HG03378 (cell line): ENCODE measurements around the gene CCR2.
"Not testable (repeated sequence)": the region's sequence is repeated elsewhere in the genome, so short reads cannot be mapped to it uniquely, and the experiment has no call there.

Source experiments
- ATAC-seq: cut with Tn5 transposase; IDR thresholded peaks from one replicate; pipeline ENCODE4 v1.9.1; 2021; ENCODE audit warnings: mild to moderate bottlenecking, moderate library complexity; ENCODE audit not compliant: unreplicated experiment

CCR2 gene

GRCh38 chr3:46353647-46354410 is at the start of gene CCR2:
Gene CCR2, plus strand, starts transcription at chr3:46354111. Its CDS starts 3,417 bp downstream, at chr3:46357528.
- ATAC-seq: no peak

- no peak for ATAC-seq
Observed at GRCh38 chr3:46304739-46305138, 49.2 kb upstream of the CCR2 start.

GRCh38 chr3:46312991-46313390 is 40.9 kb upstream of the CCR2 start:
- no peak for ATAC-seq

GRCh38 chr3:46314517-46314916 is 39.4 kb upstream of the CCR2 start:
- no peak for ATAC-seq

- ATAC-seq: no peak
Observed at GRCh38 chr3:46316206-46316605, 37.7 kb upstream of the CCR2 start.

GRCh38 chr3:46318207-46318927 is 35.5 kb upstream of the CCR2 start:
- no peak for ATAC-seq

- no peak for ATAC-seq
Observed at GRCh38 chr3:46321461-46322104, 32.3 kb upstream of the CCR2 start.

GRCh38 chr3:46324036-46324435 is 29.9 kb upstream of the CCR2 start:
- ATAC-seq: no peak

GRCh38 chr3:46325645-46326300 is 28.1 kb upstream of the CCR2 start:
- ATAC-seq: no peak

- not testable (repeated sequence) for ATAC-seq
Observed at GRCh38 chr3:46330676-46331075, 23.2 kb upstream of the CCR2 start.

GRCh38 chr3:46334741-46335478 is 19.0 kb upstream of the CCR2 start:
- ATAC-seq: no peak

GRCh38 chr3:46335541-46335940 is 18.4 kb upstream of the CCR2 start:
- ATAC-seq: no peak

- ATAC-seq: no peak
Observed at GRCh38 chr3:46337911-46338310, 16.0 kb upstream of the CCR2 start.

GRCh38 chr3:46338840-46339239 is 15.1 kb upstream of the CCR2 start:
- no peak for ATAC-seq

GRCh38 chr3:46344476-46344875 is 9.4 kb upstream of the CCR2 start:
- ATAC-seq: no peak

GRCh38 chr3:46348823-46349482 is 5.0 kb upstream of the CCR2 start:
- no peak for ATAC-seq

GRCh38 chr3:46349484-46350261 is 4.2 kb upstream of the CCR2 start:
- peak; percentile 67 for ATAC-seq

GRCh38 chr3:46350262-46350565 is 3.7 kb upstream of the CCR2 start:
- no peak for ATAC-seq

- ATAC-seq: no peak
Observed at GRCh38 chr3:46351646-46352045, 2.3 kb upstream of the CCR2 start.

- no peak for ATAC-seq
Observed at GRCh38 chr3:46353090-46353489, 821 bp upstream of the CCR2 start.
